ENCODE measurements around the gene CREB3L2.
"Not testable (repeated sequence)": the region's sequence is repeated elsewhere in the genome, so short reads cannot be mapped to it uniquely, and the experiment has no call there.

Gene CREB3L2

GRCh38 chr7:137839903-137840779, 161.7 kb downstream of the CREB3L2 start:
- DNase-seq (ENCODE audit: low read depth, low spot score): no peak

- no peak for DNase-seq (ENCODE audit: low read depth, low spot score)
Observed at GRCh38 chr7:137838706-137839315, 163.1 kb downstream of the CREB3L2 start.

- no peak for DNase-seq (ENCODE audit: low read depth, low spot score)
Observed at GRCh38 chr7:137836541-137836940, 165.3 kb downstream of the CREB3L2 start.

GRCh38 chr7:137836113-137836509, 165.8 kb downstream of the CREB3L2 start:
- DNase-seq (ENCODE audit: low read depth, low spot score): no peak

- DNase-seq (ENCODE audit: low read depth, low spot score): no peak
Observed at GRCh38 chr7:137835486-137836112, 166.3 kb downstream of the CREB3L2 start.

GRCh38 chr7:137834552-137834951, 167.3 kb downstream of the CREB3L2 start:
- DNase-seq (ENCODE audit: low read depth, low spot score): no peak

- not testable (repeated sequence) for DNase-seq (ENCODE audit: low read depth, low spot score)
Observed at GRCh38 chr7:137832990-137833389, 168.9 kb downstream of the CREB3L2 start.

GRCh38 chr7:137832382-137832781, 169.5 kb downstream of the CREB3L2 start:
- no peak for DNase-seq (ENCODE audit: low read depth, low spot score)

- DNase-seq (ENCODE audit: low read depth, low spot score): not testable (repeated sequence)
Observed at GRCh38 chr7:137831555-137831954, 170.3 kb downstream of the CREB3L2 start.

GRCh38 chr7:137829337-137829992, 172.4 kb downstream of the CREB3L2 start:
- no peak for DNase-seq (ENCODE audit: low read depth, low spot score)

- no peak for DNase-seq (ENCODE audit: low read depth, low spot score)
Observed at GRCh38 chr7:137828456-137828855, 173.4 kb downstream of the CREB3L2 start.

GRCh38 chr7:137825489-137825888, 176.4 kb downstream of the CREB3L2 start:
- no peak for DNase-seq (ENCODE audit: low read depth, low spot score)
